GM20000 (cell line): ENCODE results near the gene SHH.

ENCODE experiments used
- DNase-seq: peaks from one replicate; pipeline ENCODE4 v3.0.0; 2012; ENCODE audit warnings: low spot score
- TF ChIP-seq, protein P1 (sequence below): IDR thresholded peaks from 2 replicates; pipeline ENCODE4 v1.5.1; 2012; ENCODE audit warnings: mild to moderate bottlenecking, control low read depth; ENCODE audit errors: extremely low read depth, missing control alignments

SHH gene

DNA sequence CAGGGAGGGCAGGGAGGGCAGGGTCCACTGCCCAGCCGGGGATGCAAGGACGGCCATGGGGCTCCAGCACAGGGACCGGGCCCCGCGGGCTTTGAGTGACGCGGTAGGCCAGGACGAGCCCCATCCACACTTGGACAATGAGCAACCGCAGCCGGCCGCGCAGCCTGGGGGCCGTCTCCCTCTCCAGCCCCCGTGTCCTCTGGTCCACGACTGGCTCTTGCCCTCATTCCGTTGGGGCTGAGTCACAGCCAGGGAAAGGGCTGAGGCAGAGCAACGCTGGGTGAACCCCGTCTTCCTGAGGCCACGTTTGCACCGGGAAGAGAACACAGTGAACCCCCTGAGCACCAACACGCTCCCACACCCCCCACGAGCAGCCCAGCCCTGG is 23.7 kb downstream of the SHH start:
- TF ChIP-seq, protein P1, sequence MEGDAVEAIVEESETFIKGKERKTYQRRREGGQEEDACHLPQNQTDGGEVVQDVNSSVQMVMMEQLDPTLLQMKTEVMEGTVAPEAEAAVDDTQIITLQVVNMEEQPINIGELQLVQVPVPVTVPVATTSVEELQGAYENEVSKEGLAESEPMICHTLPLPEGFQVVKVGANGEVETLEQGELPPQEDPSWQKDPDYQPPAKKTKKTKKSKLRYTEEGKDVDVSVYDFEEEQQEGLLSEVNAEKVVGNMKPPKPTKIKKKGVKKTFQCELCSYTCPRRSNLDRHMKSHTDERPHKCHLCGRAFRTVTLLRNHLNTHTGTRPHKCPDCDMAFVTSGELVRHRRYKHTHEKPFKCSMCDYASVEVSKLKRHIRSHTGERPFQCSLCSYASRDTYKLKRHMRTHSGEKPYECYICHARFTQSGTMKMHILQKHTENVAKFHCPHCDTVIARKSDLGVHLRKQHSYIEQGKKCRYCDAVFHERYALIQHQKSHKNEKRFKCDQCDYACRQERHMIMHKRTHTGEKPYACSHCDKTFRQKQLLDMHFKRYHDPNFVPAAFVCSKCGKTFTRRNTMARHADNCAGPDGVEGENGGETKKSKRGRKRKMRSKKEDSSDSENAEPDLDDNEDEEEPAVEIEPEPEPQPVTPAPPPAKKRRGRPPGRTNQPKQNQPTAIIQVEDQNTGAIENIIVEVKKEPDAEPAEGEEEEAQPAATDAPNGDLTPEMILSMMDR, result no peak
- DNase-seq, result peak; percentile 19

DNA sequence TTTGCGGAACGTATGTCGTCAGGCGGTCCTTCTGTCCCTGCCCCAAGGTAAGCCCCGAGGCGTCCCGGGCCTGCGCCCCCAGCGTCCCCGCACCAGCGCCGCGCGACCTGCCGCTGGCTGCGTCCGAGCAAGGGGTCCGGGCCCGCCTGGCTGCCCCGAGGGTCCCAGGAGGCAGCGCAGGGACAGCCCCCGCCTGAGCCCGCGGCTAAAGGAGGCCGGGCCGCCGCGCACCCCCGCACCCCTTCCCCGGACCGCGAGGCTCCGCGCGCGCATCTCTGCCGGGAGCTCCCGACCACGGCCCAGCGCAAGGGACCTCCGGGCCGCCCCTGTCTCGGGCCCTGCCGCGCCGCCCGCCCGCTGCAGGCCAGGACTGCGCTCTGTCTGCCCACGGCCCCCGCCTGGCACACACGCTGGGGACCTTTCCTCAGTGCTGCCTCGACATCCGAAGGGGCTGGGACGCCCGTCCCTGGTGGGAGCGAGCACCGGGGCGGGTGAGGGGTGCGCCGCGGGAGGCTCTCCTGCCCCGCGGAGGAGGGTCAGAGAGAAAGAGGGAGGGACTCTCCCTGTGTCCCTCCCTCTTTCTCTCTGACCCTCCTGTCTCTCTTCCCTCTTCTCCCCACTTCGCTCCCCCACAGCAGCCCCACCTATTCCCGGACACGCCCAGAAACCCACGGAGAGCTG is 25.0 kb downstream of the SHH start:
- TF ChIP-seq, protein P1, result no peak

DNA sequence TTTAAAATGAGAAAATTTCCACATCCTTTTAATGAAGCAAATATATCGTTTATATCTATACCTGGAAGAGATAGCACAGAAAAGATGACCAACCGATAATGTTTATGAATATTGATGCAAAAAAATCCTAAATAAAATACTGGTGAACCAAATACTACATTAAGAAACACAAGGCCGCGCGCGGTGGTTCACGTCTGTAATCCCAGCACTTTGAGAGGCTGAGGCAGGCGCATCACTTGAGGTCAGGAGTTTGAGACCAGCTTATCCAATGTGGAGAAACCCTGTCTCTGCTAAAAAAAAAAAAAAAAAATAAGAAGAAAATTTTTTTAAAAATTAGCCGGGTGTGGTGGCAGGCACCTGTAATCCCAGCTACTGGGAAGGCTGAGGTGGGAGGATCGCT is 25.8 kb downstream of the SHH start:
- DNase-seq, result no peak
- TF ChIP-seq, protein P1, result no peak

More for the DNA sequence above, 25.0 kb downstream of the SHH start:
- DNase-seq, result peak; percentile 57

DNA sequence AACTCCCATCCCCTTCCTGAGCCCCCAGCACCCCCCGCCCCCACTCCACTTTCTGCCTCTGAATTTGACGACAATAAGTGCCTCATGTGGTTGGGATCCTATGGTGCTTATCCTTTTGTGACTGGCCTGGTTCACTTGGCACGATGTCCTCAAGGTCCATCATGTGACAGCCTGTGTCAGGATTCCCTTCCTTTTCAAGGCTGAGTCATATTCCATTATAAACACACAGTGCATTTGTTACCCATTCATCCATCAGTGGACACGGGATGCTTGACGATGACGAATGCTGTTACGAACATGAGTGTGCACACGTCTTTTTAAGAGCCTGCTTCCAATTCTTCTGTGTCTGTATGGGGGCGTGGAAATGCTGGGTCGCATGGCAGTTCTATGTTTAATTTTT is 26.7 kb downstream of the SHH start:
- no peak for DNase-seq
- TF ChIP-seq, protein P1, result no peak

DNA sequence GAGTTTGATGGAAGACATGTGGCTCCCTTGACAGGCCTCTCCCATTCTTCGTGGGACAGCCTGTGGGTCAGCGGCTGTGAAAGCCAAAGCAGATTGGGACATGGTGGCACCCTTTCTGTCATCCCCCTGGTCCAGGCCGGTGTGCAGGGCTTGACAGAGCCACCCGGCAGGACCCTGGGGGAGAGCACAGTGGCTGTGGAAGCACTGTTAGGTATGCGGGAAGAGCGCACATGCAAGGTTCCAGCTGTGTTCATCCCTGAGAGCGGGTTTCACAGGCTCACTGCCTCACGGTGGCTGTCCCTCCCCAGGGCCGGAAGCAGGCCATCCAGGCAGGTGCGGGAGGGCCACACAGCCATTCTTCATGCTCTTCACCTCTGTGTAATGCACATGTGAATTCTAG is 29.8 kb downstream of the SHH start:
- TF ChIP-seq, protein P1, result no peak
- no peak for DNase-seq

DNA sequence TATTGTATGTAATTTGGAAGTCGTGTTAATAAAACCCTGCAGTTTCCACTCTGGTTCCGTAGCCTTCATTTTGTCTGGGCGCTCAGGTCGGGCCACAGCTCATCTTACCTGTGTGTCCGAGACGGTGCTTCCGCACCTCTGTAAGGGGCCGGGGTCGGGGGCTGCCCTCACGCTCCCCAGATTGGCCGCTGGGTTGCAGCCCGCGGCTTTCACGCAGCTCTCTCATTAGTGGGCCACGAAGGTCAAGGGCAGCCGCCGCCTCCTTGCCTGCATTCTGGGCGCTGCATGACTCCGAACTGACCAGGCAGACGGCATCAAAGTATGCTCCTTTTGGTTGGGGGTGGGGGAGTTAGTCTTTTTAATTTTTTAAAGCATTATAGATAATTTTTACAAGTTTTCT is 30.8 kb downstream of the SHH start:
- DNase-seq, result no peak
- TF ChIP-seq, protein P1, result no peak

DNA sequence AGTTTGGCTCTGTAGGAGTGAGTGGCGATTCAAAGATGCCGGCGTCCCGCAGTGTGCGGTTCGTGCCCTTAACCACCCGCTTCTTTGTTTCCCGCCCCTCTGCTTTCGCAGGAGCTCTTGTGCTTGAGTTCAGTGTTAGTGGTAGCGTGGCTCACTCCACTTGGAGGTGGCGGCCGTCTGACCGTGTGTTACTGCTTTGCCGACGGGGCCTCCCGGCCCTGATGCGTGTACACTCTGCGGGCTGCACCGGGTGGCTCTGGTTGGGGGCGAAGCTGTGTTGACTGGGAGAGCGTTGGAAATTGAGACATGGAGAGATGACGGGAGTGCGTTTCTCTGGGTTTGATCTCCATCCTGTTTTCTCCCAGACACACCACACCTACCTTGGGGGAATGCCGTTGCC is 31.4 kb downstream of the SHH start:
- DNase-seq, result no peak
- TF ChIP-seq, protein P1, result no peak
